ENCODE data around the gene TSPAN5.
"Not testable (repeated sequence)": the region's sequence is repeated elsewhere in the genome, so short reads cannot be mapped to it uniquely, and the experiment has no call there.

TSPAN5 gene

DNA sequence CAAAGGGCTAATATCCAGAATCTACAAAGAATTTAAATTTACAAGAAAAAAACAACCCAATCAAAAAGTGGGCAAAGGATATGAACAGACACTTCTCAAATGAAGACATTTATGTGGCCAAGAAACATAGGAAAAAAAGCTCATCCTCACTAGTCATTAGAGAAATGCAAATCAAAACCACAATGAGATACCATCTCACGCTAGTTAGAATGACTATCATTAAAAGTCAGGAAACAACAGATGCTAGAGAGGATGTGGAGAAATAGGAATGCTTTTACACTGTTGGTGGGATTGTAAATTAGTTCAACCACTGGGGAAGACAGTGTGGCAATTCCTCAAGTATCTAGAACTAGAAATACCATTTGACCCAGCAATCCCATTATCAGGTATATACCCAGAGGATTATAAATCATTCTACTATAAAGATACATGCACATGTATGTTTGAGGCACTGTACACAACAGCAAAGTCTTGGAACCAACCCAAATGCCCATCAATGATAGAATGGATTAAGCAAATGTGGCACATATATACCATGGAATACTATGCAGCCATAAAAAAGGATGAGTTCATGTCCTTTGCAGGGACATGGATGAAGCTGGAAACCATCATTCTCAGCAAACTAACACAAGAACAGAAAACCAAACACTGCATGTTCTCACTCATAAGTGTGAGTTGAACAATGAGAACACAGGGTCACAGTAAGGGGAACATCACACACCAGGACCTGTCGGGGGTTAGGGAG is 197.1 kb downstream of the TSPAN5 start:
- DNase-seq (ENCODE audit: low spot score), result not testable (repeated sequence)

- DNase-seq (ENCODE audit: low spot score), result not testable (repeated sequence)
These were observed 201.0 kb downstream of the TSPAN5 start for GRCh38 chr4:98457422-98457821.

GRCh38 chr4:98452091-98452490 is 206.3 kb downstream of the TSPAN5 start:
- DNase-seq (ENCODE audit: low spot score), result no peak

DNA sequence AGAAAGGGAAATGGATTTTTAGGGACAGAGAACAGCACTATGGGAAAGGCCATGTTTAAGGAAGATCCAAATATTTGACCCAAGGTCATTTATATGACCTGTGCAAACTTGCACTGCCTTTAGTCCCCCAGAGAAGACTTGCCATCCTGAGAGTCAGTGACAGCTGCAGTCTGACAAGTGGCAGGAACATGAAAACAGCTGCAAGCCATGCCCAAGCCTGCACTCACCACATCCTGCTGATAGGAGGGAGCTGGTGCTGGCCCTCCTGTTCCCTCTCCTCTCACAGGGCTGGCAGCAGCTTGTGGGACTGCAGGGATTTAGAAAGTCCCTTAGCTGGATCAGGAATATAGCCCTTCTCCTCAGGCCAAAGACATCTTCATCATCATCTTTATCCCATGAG is 209.5 kb downstream of the TSPAN5 start:
- no peak for DNase-seq (ENCODE audit: low spot score)

GRCh38 chr4:98447648-98448047 is 210.8 kb downstream of the TSPAN5 start:
- no peak for DNase-seq (ENCODE audit: low spot score)

GRCh38 chr4:98446499-98447375 is 211.7 kb downstream of the TSPAN5 start:
- DNase-seq (ENCODE audit: low spot score), result no peak

- DNase-seq (ENCODE audit: low spot score), result no peak
These were observed 214.0 kb downstream of the TSPAN5 start for GRCh38 chr4:98444371-98444770.

DNA sequence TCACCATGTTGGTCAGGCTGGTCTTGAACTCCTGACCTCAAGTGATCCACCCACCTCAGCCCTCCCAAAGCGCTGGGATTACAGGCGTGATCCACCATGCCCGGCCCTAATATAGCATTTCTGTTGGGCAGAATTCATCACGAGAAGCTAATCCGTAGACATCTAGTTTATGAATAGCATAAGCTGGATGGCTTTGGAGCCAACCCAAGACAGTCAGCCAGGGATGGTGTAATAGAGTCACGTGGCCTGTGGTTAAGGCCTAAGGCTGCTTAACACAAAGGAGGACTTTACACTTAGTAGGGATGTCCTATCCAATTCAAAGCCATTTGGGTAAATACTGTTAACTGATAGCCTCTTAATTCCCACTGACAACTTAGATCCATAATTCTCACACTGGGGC is 223.6 kb downstream of the TSPAN5 start:
- DNase-seq (ENCODE audit: low spot score), result no peak

DNA sequence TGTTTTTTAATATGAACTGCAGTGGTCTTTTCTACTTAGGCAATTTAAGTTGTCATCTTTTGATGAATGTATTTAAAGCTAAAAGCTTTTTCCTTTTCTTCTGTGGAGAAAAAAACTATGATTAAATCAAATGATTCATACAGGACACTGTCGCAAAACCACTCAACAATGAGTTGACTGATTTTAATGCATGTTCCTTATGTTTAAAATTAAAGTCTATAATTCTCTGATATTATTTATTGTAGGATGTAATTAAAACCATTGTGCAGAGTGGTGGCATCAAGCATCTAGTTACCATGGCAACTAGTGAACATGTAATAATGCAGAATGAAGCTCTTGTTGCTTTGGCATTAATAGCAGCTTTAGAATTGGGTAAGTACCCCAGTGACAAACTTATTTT is 224.7 kb downstream of the TSPAN5 start:
- no peak for DNase-seq (ENCODE audit: low spot score)

DNA sequence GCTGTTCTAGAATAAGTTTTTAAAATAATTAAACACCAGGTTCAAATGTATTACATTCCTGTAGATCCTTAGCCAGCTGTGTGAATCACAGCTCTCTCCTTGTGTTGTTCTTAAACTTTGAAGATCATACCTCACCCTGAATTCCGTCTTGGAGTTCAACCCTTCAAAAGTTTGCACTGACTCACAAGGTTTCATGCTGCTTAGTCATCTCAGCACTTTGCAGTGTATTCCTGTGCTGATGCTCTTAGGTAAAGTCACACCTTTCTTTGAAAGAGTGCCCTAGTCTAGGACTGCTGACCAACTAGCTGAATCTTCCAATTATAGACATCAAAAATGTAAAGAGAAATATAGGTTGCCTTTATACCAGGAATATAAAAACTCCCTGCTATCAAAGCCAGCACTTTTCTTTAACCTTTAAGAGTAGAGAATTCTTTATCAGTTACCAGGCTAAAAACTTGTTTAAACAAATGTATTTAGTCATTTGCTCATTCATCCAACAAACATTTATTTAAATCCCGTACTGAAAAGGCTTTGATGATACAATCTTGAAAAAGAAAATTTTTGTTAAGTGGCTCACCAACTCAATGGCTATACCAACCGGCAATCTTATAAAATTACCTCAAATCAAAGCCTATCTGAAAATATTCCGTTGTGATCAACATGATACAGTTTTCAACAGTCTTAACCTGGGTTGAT is 227.6 kb downstream of the TSPAN5 start:
- peak; percentile 65 for DNase-seq (ENCODE audit: low spot score)

- DNase-seq (ENCODE audit: low spot score), result no peak
These were observed 235.4 kb downstream of the TSPAN5 start for GRCh38 chr4:98423009-98423408.

- DNase-seq (ENCODE audit: low spot score), result no peak
These were observed 237.3 kb downstream of the TSPAN5 start for GRCh38 chr4:98421111-98421510.

Measured in AG08396 (cell line).